IMR-90 (cell line): ENCODE measurements around the gene MRAP. TPM values are rescaled to one million over a fixed set of nuclear protein-coding genes. Genes with fewer than 3 reads are reported as not detected.

Experiments used
- ATAC-seq: fragments of 200-7000 bp; cut with Tn5 transposase; 2 replicates; pipeline ENCODE4 v1.9.1; 2020; ENCODE audit warnings: low read depth, mild to moderate bottlenecking, moderate library complexity
- BruUV-seq: library from RNA; stranded (reverse); fragments of 400-500 nt; replicated peaks from 2 replicates; lab custom pipeline; 2021; lab: Mats Ljungman, UMichigan
- CTCF ChIA-PET: fragments of 300-600 bp; formaldehyde crosslinking; extraction: SDS; loops from one replicate; lab custom pipeline; 2021; ENCODE audit warnings: antibody characterized with exemption; lab: Yijun Ruan, JAX
- POLR2A ChIA-PET: fragments of 300-600 bp; sonication (Branson Sonifier 250); formaldehyde crosslinking; loops from one replicate; lab custom pipeline; 2022; ENCODE audit warnings: antibody characterized with exemption; ENCODE audit not compliant: unreplicated experiment; lab: Charles Lee
- DNase-seq: peaks from one replicate; pipeline ENCODE4 v3.0.0; 2013
- H2AFZ ChIP-seq: replicated peaks from 2 replicates; pipeline ENCODE3; 2013; ENCODE audit warnings: low read length, mild to moderate bottlenecking; ENCODE audit not compliant: poor library complexity
- H2AK5ac ChIP-seq: 2 replicates; pipeline ENCODE4 v1.6.1; 2013; ENCODE audit warnings: low read depth, low read length, inconsistent platforms
- H2AK9ac ChIP-seq: replicated peaks from 2 replicates; pipeline ENCODE3; 2013; ENCODE audit warnings: mild to moderate bottlenecking, low read depth, low read length, moderate library complexity; ENCODE audit not compliant: poor library complexity
- H2BK120ac ChIP-seq: 2 replicates; pipeline ENCODE4 v1.6.1; 2013; ENCODE audit warnings: low read depth, low read length, inconsistent platforms
- H2BK15ac ChIP-seq: 3 replicates; pipeline ENCODE4 v1.6.1; 2013; ENCODE audit warnings: low read depth, low read length, inconsistent platforms
- H2BK20ac ChIP-seq: 2 replicates; pipeline ENCODE4 v1.6.1; 2013; ENCODE audit warnings: low read depth, mild to moderate bottlenecking, inconsistent platforms, low read length, moderate library complexity
- H2BK5ac ChIP-seq: 2 replicates; pipeline ENCODE4 v1.6.1; 2013; ENCODE audit warnings: mild to moderate bottlenecking, low read depth, low read length, inconsistent platforms; ENCODE audit not compliant: poor library complexity, severe bottlenecking
- H3K14ac ChIP-seq: replicated peaks from 2 replicates; pipeline ENCODE4 v1.6.1; 2013; ENCODE audit warnings: low read depth, low read length, inconsistent platforms
- H3K18ac ChIP-seq: 2 replicates; pipeline ENCODE4 v1.6.1; 2013; ENCODE audit warnings: low read depth, low read length, control low read depth
- H3K23ac ChIP-seq: 2 replicates; pipeline ENCODE4 v1.6.1; 2013; ENCODE audit warnings: low read depth, low read length, inconsistent platforms
- H3K27ac ChIP-seq: 2 replicates; pipeline ENCODE4 v1.5.1; 2013; ENCODE audit warnings: mild to moderate bottlenecking, control low read depth, low read length; ENCODE audit not compliant: insufficient read depth
- H3K27me3 ChIP-seq: 2 replicates; pipeline ENCODE4 v1.6.1; 2013; ENCODE audit warnings: low read length; ENCODE audit not compliant: control insufficient read depth, insufficient read depth
- H3K36me3 ChIP-seq: 2 replicates; pipeline ENCODE4 v1.6.1; 2013; ENCODE audit warnings: low read length, mixed read lengths; ENCODE audit not compliant: control insufficient read depth, insufficient read depth
- H3K4ac ChIP-seq: 2 replicates; pipeline ENCODE4 v1.6.1; 2013; ENCODE audit warnings: low read depth, low read length, inconsistent platforms
- H3K4me1 ChIP-seq: 2 replicates; pipeline ENCODE4 v1.6.1; 2013; ENCODE audit warnings: low read length, mixed read lengths; ENCODE audit not compliant: control insufficient read depth, insufficient read depth
- H3K4me2 ChIP-seq: 2 replicates; pipeline ENCODE4 v1.6.1; 2013; ENCODE audit warnings: low read depth, mild to moderate bottlenecking, control low read depth, low read length, moderate library complexity
- H3K4me3 ChIP-seq: 2 replicates; pipeline ENCODE4 v1.5.1; 2013; ENCODE audit warnings: low read depth, mild to moderate bottlenecking, control low read depth, low read length, moderate library complexity; ENCODE audit not compliant: insufficient read depth
- H3K56ac ChIP-seq: 2 replicates; pipeline ENCODE4 v1.6.1; 2013; ENCODE audit warnings: low read length, inconsistent platforms; ENCODE audit not compliant: insufficient read depth; ENCODE audit errors: extremely low read depth
- H3K79me1 ChIP-seq, 2 experiments: 2 replicates each; pipeline ENCODE4 v1.6.1; 2013; ENCODE audit warnings: low read length in 2 of 2, inconsistent platforms in 1 of 2, low read depth in 1 of 2
- H3K9ac ChIP-seq: 2 replicates; pipeline ENCODE4 v1.6.1; 2013; ENCODE audit warnings: low read depth, low read length, control low read depth
- H3K9me1 ChIP-seq: 2 replicates; pipeline ENCODE4 v1.6.1; 2013; ENCODE audit warnings: low read length, inconsistent platforms; ENCODE audit not compliant: insufficient read depth
- H3K9me3 ChIP-seq: 2 replicates; pipeline ENCODE4 v1.6.1; 2013; ENCODE audit warnings: low read length; ENCODE audit not compliant: control insufficient read depth, insufficient read depth
- H4K20me1 ChIP-seq: 2 replicates; pipeline ENCODE4 v1.6.1; 2013; ENCODE audit warnings: low read length, inconsistent platforms; ENCODE audit not compliant: insufficient read depth
- H4K5ac ChIP-seq: 2 replicates; pipeline ENCODE4 v1.6.1; 2013; ENCODE audit warnings: mild to moderate bottlenecking, low read depth, low read length, control low read depth
- H4K8ac ChIP-seq, 2 experiments: 2 replicates each; pipeline ENCODE4 v1.6.1; 2013; ENCODE audit warnings: low read depth in 2 of 2, low read length in 2 of 2, control low read depth in 1 of 2, inconsistent platforms in 1 of 2
- H4K91ac ChIP-seq: 2 replicates; pipeline ENCODE4 v1.6.1; 2013; ENCODE audit warnings: low read depth, low read length, inconsistent platforms; ENCODE audit not compliant: insufficient read depth
- CEBPB ChIP-seq: IDR thresholded peaks from 2 replicates; pipeline ENCODE4 v1.6.1; 2012; ENCODE audit warnings: low read depth, low read length, improper control_type of control experiment
- CHD1 ChIP-seq: IDR thresholded peaks from 2 replicates; pipeline ENCODE4 v1.6.1; 2012; ENCODE audit warnings: low read depth, low read length, improper control_type of control experiment
- CTCF ChIP-seq: conservative IDR thresholded peaks from 2 replicates; pipeline ENCODE4 v1.5.1; 2012; ENCODE audit warnings: mild to moderate bottlenecking, low read depth, low read length, improper control_type of control experiment
- ELK1 ChIP-seq: fragments of 150-350 bp; IDR thresholded peaks from 2 replicates; pipeline ENCODE4 v1.6.1; 2016; ENCODE audit warnings: low read depth, mild to moderate bottlenecking, low read length, moderate library complexity, borderline replicate concordance
- FOS ChIP-seq: fragments of 150-350 bp; IDR thresholded peaks from 2 replicates; pipeline ENCODE4 v1.6.1; 2016; ENCODE audit warnings: low read depth, low read length
- MAZ ChIP-seq: IDR thresholded peaks from 2 replicates; pipeline ENCODE4 v1.6.1; 2012; ENCODE audit warnings: low read depth, mild to moderate bottlenecking, low read length, improper control_type of control experiment, moderate library complexity, borderline replicate concordance
- MXI1 ChIP-seq: IDR thresholded peaks from 2 replicates; pipeline ENCODE4 v1.6.1; 2012; ENCODE audit warnings: low read depth, mild to moderate bottlenecking, low read length, moderate library complexity, borderline replicate concordance
- POLR2A ChIP-seq: IDR thresholded peaks from 2 replicates; pipeline ENCODE4 v1.6.1; 2012; ENCODE audit warnings: mild to moderate bottlenecking, low read depth, low read length
- WGBS, 2 experiments: methylation state at CpG; one replicate each; pipeline versions ENCODE4 v1.1.5 to v1.1.7; 2013; ENCODE audit warnings: missing lambda C conversion rate in 2 of 2; ENCODE audit not compliant: insufficient read length in 1 of 2; ENCODE audit errors: extremely low coverage in 2 of 2; 5-methylcytosine and 5-hydroxymethylcytosine counted together
- dilution Hi-C: fragments of 300-500 bp; cut with HindIII; formaldehyde crosslinking; loops from one replicate; pipeline ENCODE4 v1.14.3; 2018; ENCODE audit warnings: low sequenced_read_pairs; ENCODE audit not compliant: unreplicated experiment
- in situ Hi-C: fragments of 300-500 bp; cut with MboI; formaldehyde crosslinking; loops from 3 replicates; pipeline ENCODE4 v1.14.3; 2019; ENCODE audit warnings: low sequenced_read_pairs, inconsistent platforms, mixed read lengths
- intact Hi-C: fragments of 100-400 bp; cut with micrococcal nuclease; formaldehyde crosslinking; loops from 2 replicates; pipeline ENCODE4 v1.10.0; 2022
- polyA plus RNA-seq, 3 experiments: library from polyadenylated mRNA; depleted of rRNA; stranded (reverse); fragments of >200 nt; gene quantifications; 2 replicates each; pipeline ENCODE4 v1.2.3, GENCODE V29; 2012; ENCODE audit warnings: low replicate concordance in 1 of 3
- total RNA-seq: library from RNA; depleted of rRNA; stranded (reverse); fragments of >200 nt; gene quantifications from 2 replicates; pipeline ENCODE4 v1.2.3, GENCODE V29; 2012

MRAP gene
- total and polyA plus RNA-seq, 2 of the 4 experiments (the other 2 are of a cell fraction), result not detected

GRCh38 chr21:32309906-32310460 is 11.3 kb downstream of the MRAP start:
- POLR2A ChIA-PET, result no interaction called here
- dilution Hi-C loops, result no loop called here

More at GRCh38 chr21:32309906-32310460, 11.3 kb downstream of the MRAP start:
- 95% methylated on average over 5 of the region's 7 CpGs; no CpG with 5 or more reads in 1 of the 2 experiments for WGBS, 2 experiments
- Histone ChIP-seq H3K36me3 (peaks cover 21% of the 10 kb centered on the region), H3K4me2 (no peak overlapping the region), H3K4me1 (no peaks in the 10 kb centered on the region), H3K27ac (no peak overlapping the region), H3K14ac (no peak overlapping the region), H2AFZ (no peak overlapping the region), H2BK120ac (no peak overlapping the region), H2BK20ac (no peak overlapping the region), H3K79me1 (peaks cover 0 to 12% of the 10 kb centered on the region in 2 experiments; a peak in 2 of 4 replicates), H3K9ac (no peak overlapping the region), H4K91ac (no peak overlapping the region), H3K56ac (no peak overlapping the region), H3K18ac (no peak overlapping the region), H2BK5ac (no peak overlapping the region), H3K4me3 (no peak overlapping the region), H3K27me3 (no peaks in the 10 kb centered on the region), H3K23ac (no peak overlapping the region), H2AK9ac (no peak overlapping the region), H2BK15ac (no peak overlapping the region), H4K8ac (no peak overlapping the region), H3K9me3 (no peaks in the 10 kb centered on the region), H4K5ac (no peak overlapping the region), H2AK5ac (no peak overlapping the region), H4K20me1 (no peaks in the 10 kb centered on the region; the same call in 1 of the 2 replicates), H3K9me1 (no peaks in the 10 kb centered on the region; the same call in none of the 2 replicates), H3K4ac (no peak overlapping the region)
- no TSS peak for BruUV-seq
- intact Hi-C loops (no loop called here), in situ Hi-C loops (no loop called here)
- no peak for ATAC-seq
- no peak for DNase-seq
- no peak for TF ChIP-seq CEBPB
- TF ChIP-seq FOS, result no peak
- no peak for TF ChIP-seq POLR2A
- no peak for TF ChIP-seq CTCF
- no peak for TF ChIP-seq CHD1
- TF ChIP-seq MAZ, result no peak
- no peak for TF ChIP-seq ELK1
- no peak for TF ChIP-seq MXI1
- CTCF ChIA-PET, result no interaction called here
